HG02981 (cell line): ENCODE measurements around the gene BTBD7.

Experiments
- ATAC-seq: cut with Tn5 transposase; IDR thresholded peaks from one replicate; pipeline ENCODE4 v1.9.1; 2021; ENCODE audit warnings: mild to moderate bottlenecking, moderate library complexity; ENCODE audit not compliant: unreplicated experiment

BTBD7 gene

GRCh38 chr14:93329965-93330608, 2.7 kb downstream of the BTBD7 start:
- no peak for ATAC-seq

DNA sequence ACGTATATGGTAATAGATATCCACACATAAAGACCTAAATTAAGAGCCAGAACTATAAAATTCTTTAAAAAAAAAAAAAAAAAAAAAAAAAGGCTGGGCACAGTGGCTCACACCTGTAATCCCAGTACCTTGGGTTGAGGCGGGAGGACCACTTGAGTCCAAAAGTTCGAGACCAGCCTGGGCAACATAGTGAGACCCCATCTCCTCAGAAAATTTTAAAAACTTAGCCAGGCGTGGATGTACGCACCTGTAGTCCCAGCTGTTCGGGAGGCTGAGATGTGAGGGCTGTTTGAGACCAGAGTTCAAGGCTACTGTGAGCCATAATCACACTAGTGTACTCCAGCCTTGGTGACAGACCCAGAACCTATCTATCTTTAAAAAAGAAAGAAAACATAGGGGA, 4.3 kb downstream of the BTBD7 start:
- no peak for ATAC-seq

DNA sequence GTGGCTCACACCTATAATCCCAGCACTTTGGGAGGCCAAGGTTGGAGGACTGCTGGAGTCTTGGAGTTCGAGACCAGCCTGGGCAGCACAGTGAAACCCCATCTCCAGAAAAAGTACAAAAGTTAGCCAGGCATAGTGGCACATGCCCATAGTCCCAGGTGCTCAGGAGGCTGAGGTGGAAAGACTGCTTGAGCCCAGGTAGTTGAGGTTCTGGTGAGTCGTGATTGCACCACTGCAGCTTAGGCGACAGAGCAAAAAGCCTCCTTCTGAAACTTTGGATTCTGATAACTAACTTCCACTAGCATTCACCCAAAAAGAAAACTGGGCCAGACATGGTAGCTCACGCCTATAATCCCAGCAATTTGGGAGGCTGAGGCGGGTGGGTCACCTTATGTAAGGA, 6.6 kb downstream of the BTBD7 start:
- no peak for ATAC-seq

DNA sequence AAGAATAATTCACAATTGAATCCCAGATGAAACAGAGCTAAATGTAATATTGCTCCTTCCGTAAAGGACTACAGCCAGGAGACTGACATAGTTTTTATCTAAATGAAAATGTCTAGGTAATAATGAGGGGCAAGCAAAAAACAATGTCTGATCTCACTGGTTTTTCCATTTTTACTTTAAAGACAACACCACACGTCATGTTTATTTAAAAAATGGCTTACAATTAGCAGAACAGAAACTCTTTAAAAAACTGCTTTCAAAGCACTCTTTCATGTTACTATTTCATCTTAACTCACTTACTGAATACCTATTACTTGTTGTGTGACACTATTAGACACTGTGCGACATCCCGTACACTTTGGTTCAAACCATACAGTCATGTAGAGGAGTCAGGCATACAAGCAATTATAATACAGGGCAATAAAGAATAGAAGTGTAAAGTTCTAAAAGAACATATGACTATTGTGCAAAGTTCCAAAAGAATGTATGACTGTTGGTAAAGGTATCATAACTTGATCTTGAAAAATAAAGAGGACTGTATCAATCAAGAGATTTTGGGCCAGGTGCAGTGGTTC, 9.1 kb downstream of the BTBD7 start:
- ATAC-seq = no peak

DNA sequence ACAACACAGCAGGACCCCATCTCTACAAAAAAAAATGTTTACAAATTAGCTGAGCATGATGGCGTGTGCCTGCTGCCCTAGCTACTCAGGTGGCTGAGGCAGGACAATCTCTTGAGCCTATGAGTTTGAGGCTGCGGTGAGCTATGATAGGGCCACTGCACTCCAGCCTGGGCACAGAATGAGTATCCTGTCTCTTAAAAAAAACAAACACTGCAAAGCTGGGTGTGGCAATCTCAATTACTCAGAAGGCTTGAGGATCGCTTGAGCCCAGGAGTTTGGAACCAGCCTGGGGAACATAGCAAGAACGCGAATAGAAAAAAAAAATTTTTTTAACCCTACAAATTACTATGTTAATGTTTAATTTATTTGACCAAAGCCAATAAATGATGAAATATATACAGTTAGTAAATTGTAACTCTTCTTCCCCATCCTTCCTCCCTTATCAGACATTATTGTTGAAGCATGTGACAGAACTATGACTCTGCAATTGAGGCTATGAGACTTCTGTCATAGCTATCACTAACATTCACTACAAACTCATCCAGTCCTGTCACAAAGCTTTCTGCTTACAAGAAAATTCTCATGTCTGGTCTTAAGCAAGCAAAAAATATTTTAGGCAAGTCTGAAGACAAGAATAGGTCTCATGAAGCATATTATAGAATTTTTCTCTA, 9.8 kb downstream of the BTBD7 start:
- ATAC-seq = no peak

DNA sequence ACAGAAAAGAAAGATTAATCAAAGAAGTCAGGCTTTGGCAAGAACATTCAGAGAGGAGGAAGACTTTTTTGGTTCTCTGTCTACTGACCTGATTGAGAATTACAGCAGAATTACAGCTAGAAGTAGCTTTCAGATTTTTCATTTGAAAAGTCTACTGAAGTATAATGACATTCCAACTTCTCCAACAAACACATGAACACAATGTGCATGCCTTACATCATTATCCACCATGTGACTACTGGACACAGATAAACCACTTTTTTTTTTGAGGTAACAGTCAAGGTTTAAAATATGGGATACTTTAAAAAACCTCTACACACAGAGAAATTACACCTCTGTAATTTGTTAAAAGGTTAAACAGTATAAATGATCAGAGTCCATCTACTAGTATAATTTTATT, 12.3 kb downstream of the BTBD7 start:
- ATAC-seq = no peak

DNA sequence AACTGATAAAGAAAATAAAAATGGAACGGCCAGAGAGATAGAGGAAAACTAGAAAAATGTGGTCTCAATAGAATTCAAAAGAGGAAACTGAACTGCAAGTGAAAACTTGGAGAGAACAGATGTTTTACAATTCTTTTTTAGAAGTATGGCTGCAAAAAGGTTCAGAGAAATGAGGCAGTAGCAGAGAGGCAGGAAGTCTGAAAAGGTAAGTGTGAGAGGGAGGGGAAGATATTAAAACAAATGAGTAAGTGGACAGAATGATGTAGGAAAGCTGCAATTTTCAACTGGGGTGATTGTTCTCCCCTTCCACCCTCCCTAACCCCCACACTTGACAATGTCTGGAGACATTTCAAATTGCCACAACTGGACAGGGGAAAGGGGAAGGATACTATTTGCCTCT, 12.9 kb downstream of the BTBD7 start:
- no peak for ATAC-seq

- no peak for ATAC-seq
These were observed 13.3 kb downstream of the BTBD7 start for GRCh38 chr14:93319494-93319893.

DNA sequence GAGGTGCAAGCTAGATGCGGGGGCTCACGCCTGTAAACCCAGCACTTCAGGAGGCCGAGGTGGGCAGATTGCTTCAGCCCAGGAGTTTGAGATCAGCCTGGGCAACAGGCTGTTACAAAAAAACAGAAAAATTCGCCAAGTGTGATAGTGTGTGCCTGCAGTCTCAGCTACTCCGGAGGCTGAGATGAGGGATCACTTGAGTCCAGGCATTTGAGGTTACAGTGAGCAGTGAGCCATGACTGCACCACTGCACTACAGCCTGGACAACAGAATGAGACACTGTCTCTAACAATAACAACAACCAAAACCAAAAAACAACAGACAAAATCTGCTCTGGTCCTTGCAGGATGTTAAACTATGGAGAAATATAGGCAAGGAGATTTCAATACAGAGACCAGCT, 13.9 kb downstream of the BTBD7 start:
- no peak for ATAC-seq

DNA sequence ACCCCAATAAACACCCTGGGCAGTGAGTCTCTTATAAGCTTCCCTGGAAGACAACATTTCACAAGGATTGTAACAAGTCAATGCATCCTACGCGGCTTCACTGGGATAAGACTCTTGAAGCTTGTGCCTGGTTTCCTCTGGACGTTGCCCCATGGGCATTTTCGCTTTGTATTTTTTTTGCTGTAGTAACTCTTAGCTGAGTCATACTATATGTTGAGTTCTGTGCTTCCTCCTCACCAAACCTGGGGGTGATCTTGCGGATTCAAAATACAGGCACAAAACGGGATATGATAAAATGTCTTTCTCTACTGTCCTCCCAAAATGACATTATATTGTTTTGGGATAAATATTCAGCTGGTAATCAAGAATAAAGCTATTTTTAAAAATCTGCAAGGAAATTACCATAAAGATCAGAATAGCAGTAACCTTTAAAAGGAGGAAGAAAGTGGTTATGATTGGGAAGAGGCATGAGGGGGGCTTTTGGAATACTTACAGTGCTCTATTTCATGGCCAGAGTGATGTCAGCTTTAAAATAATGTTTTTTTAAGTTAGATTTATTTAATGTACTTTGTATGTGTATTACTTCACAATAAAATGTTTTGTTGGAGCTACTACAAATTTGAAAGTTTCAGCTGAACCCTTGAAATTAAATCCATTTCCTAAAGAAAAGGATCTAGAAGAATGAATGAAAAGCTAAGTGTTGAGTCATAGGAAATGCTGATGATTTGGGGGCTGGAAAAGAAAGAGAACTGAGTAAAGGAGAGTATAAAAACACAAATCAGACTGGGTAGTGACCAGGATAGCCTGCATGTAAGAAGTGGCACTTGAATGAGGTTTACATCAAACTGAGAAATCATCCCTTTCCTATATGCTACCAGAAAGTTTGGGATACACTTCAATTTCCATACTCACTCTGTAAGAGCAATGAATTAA, 14.7 kb downstream of the BTBD7 start:
- no peak for ATAC-seq

DNA sequence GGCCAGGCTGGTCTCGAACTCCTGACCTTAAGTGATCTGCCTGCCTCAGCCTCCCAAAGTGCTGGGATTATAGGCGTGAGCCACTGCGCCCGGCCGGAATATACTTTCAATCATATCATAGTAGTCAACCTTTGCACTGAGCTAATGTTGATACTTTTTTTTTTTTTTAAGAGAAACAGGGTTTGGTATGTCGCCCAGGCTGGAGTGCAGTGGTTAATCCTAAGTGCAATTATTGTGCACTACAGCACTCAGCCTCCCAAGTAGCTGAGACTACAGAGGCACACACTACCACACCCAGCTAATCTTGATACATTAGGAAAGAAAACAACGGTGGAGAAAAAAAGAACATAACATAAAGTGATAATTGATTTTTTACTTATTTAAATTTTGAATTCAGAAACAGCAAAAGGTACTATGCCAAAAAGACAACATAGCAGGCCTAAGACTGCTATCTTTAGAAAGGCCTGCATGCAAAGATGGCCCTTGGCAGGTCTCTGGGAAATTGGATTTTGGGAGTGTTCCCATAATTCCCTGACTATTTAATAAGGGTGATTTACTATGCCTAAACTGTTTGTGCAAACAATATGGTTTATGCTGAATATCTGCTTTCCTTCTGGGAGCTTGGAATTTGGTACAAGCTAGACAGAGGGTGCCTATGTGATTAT, 15.5 kb downstream of the BTBD7 start:
- no peak for ATAC-seq

GRCh38 chr14:93316716-93317115, 16.1 kb downstream of the BTBD7 start:
- ATAC-seq = no peak

DNA sequence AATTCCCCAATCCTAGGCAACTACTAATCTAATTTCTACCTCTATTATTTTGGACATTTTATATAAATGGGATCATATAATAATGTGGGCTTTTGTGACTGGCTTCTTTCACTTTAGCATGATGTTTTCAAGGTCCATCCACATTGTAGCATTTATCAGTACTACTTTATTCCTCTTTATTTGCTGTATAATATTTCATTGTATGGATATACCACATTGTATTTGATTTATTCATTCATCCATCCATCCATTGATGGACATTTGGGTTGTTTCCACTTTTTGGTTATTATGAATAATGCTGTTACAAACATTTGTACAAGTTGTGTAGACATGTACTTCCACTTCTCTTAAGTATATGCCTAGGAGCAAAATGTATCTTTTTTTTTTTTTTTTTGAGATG, 17.3 kb downstream of the BTBD7 start:
- ATAC-seq = no peak

- ATAC-seq = no peak
These were observed 21.8 kb downstream of the BTBD7 start for GRCh38 chr14:93311082-93311481.

DNA sequence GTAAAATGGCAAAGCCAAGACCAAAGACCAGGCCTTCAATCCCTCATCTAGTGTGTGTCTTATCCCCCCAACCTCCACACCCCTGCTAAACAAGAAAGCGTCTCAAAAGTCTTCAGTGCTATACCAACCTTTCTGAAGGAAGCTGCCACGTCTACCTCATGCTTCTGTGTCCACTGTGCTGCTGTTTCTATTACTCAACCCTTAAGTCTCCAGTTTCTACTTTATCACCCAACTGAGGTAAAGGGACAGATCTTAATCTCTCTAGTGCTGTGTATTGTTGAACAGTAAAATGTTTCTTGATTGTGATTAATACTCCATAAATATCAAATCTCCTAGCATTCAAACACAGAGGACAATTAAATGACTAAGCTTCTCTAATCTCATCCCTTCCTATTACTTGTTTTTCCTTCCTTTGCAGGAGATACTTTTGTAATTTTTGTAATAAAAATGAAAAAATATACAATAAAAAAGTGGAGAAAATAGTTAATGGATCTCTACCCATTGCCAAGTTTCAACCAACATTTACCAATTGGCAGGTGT, 23.3 kb downstream of the BTBD7 start:
- no peak for ATAC-seq

DNA sequence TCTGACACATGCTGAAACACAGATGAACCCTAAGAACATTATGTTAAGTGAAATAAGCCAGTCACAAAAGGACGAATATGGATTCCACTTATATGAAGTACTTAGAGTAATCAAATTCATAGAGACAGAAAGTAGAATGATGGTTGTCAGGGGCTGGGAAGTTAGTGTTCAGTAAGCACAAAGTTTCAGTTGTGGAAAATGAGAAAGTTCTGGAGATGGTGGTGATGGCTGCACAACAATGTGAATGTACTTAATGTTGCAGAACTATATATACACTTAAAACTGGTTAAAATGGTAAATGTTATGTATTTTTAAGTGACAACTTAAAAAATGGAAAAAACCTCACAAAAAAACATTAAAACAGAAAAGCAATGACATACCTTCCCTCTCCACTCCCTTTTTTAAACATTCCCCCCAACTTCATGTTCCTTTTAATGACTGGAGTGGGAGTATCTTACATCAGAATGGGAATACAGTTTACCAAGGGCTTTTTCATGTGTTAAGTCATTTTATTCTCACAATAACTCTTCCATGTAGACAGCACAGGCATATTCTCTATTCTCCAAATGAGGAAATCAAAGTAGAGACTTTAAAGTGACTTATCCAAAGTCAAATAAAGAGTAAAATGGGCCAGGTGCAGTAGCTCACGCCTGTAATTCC, 24.0 kb downstream of the BTBD7 start:
- no peak for ATAC-seq

GRCh38 chr14:93306812-93307211, 26.0 kb downstream of the BTBD7 start:
- ATAC-seq = no peak

GRCh38 chr14:93305725-93306418, 27.0 kb downstream of the BTBD7 start:
- no peak for ATAC-seq

DNA sequence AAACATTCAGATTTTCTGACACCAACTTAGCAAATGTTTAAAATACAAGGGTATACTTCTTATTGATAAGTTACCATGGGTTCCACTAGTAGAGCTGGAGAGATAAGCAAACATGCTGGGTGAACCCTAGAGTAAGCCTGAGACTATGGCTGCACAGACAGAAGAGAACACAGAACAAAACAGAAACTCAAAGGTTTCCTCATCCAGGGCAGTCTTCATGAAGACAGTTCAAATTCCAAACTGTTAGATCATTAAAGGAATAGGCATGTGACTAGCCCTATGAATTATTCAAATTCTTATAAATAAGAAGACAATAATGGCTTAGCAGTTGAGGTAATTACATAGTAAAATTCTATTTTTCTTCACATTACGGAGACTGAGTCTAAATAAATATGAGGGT, 28.1 kb downstream of the BTBD7 start:
- ATAC-seq = no peak

DNA sequence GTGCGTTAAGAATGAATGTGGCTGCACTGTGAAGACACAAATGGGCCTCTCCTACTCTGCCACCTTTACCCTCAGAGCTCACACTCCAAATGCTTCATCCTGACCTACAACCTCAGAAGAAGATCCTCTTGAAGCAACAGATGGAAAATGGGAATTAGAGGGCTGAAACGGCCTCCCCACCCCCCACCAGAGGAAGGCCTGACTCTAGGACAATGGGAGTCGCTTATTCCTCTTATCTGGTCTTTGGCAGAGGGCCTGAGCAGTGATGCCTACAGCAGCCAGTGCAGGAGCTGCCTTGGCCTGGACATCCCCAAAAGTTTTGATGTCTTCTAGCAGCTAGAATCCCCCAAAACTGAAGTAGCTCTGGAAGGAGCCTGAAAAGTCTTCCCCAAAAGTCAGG, 29.2 kb downstream of the BTBD7 start:
- ATAC-seq = no peak
